A673 (cell line): ENCODE data around the gene RAB33A.

Source experiments
- EZH2 ChIP-seq: fragments of 200-600 bp; sonication (generic); IDR thresholded peaks from 2 replicates; pipeline ENCODE4 v1.6.1; 2017; ENCODE audit warnings: borderline replicate concordance, low read depth, mild to moderate bottlenecking, mixed read lengths, antibody characterized with exemption, low read length; ENCODE audit not compliant: poor library complexity, severe bottlenecking
- TF ChIP-seq, protein P1 (sequence below): fragments of 300-800, 200-600 bp; sonication (generic); conservative IDR thresholded peaks from 2 replicates; pipeline ENCODE4 v1.5.1; 2017; ENCODE audit warnings: low read depth, mild to moderate bottlenecking, antibody characterized with exemption, low read length, moderate library complexity, mixed read lengths

DNA sequence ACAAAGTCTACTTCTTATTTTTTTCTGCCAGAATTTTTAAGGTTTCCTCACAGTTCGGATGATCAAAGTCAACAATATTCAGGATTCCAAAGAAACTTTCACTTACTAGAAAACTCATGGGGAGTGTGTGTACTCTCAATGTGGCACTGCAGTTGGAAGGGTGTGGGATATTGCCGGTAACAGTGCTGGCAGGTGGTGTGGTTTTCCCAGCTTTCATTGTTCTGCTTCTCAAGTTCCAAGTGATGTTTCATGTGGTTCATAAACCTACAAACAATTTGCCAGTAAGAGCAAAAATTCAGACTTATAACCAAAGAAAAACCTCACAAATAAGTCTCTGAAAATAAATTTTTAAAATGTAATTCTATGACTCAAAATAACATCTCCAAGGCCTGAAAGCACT lies 57.1 kb downstream of the RAB33A start:
- TF ChIP-seq, protein P1, sequence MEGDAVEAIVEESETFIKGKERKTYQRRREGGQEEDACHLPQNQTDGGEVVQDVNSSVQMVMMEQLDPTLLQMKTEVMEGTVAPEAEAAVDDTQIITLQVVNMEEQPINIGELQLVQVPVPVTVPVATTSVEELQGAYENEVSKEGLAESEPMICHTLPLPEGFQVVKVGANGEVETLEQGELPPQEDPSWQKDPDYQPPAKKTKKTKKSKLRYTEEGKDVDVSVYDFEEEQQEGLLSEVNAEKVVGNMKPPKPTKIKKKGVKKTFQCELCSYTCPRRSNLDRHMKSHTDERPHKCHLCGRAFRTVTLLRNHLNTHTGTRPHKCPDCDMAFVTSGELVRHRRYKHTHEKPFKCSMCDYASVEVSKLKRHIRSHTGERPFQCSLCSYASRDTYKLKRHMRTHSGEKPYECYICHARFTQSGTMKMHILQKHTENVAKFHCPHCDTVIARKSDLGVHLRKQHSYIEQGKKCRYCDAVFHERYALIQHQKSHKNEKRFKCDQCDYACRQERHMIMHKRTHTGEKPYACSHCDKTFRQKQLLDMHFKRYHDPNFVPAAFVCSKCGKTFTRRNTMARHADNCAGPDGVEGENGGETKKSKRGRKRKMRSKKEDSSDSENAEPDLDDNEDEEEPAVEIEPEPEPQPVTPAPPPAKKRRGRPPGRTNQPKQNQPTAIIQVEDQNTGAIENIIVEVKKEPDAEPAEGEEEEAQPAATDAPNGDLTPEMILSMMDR, result no peak
- no peak for TF ChIP-seq EZH2
